IMR-90 (cell line): ENCODE measurements around the gene NUDT1. TPM values are rescaled to one million over a fixed set of nuclear protein-coding genes. Genes with fewer than 3 reads are reported as not detected.
A peak's percentile ranks its signal among the peaks of the same experiment; 100 is the strongest.

ENCODE experiments used
- ATAC-seq: fragments of 200-7000 bp; cut with Tn5 transposase; 2 replicates; pipeline ENCODE4 v1.9.1; 2020; ENCODE audit warnings: low read depth, mild to moderate bottlenecking, moderate library complexity
- BruUV-seq: library from RNA; stranded (reverse); fragments of 400-500 nt; replicated peaks from 2 replicates; lab custom pipeline; 2021; lab: Mats Ljungman, UMichigan
- CTCF ChIA-PET: fragments of 300-600 bp; formaldehyde crosslinking; extraction: SDS; loops from one replicate; lab custom pipeline; 2021; ENCODE audit warnings: antibody characterized with exemption; lab: Yijun Ruan, JAX
- POLR2A ChIA-PET: fragments of 300-600 bp; sonication (Branson Sonifier 250); formaldehyde crosslinking; loops from one replicate; lab custom pipeline; 2022; ENCODE audit warnings: antibody characterized with exemption; ENCODE audit not compliant: unreplicated experiment; lab: Charles Lee
- DNase-seq: peaks from one replicate; pipeline ENCODE4 v3.0.0; 2013
- H2AFZ ChIP-seq: replicated peaks from 2 replicates; pipeline ENCODE3; 2013; ENCODE audit warnings: low read length, mild to moderate bottlenecking; ENCODE audit not compliant: poor library complexity
- H2AK5ac ChIP-seq: 2 replicates; pipeline ENCODE4 v1.6.1; 2013; ENCODE audit warnings: low read depth, low read length, inconsistent platforms
- H2AK9ac ChIP-seq: replicated peaks from 2 replicates; pipeline ENCODE3; 2013; ENCODE audit warnings: mild to moderate bottlenecking, low read depth, low read length, moderate library complexity; ENCODE audit not compliant: poor library complexity
- H2BK120ac ChIP-seq: 2 replicates; pipeline ENCODE4 v1.6.1; 2013; ENCODE audit warnings: low read depth, low read length, inconsistent platforms
- H2BK15ac ChIP-seq: 3 replicates; pipeline ENCODE4 v1.6.1; 2013; ENCODE audit warnings: low read depth, low read length, inconsistent platforms
- H2BK20ac ChIP-seq: 2 replicates; pipeline ENCODE4 v1.6.1; 2013; ENCODE audit warnings: low read depth, mild to moderate bottlenecking, inconsistent platforms, low read length, moderate library complexity
- H2BK5ac ChIP-seq: 2 replicates; pipeline ENCODE4 v1.6.1; 2013; ENCODE audit warnings: mild to moderate bottlenecking, low read depth, low read length, inconsistent platforms; ENCODE audit not compliant: poor library complexity, severe bottlenecking
- H3K14ac ChIP-seq: replicated peaks from 2 replicates; pipeline ENCODE4 v1.6.1; 2013; ENCODE audit warnings: low read depth, low read length, inconsistent platforms
- H3K18ac ChIP-seq: 2 replicates; pipeline ENCODE4 v1.6.1; 2013; ENCODE audit warnings: low read depth, low read length, control low read depth
- H3K23ac ChIP-seq: 2 replicates; pipeline ENCODE4 v1.6.1; 2013; ENCODE audit warnings: low read depth, low read length, inconsistent platforms
- H3K27ac ChIP-seq: 2 replicates; pipeline ENCODE4 v1.5.1; 2013; ENCODE audit warnings: mild to moderate bottlenecking, control low read depth, low read length; ENCODE audit not compliant: insufficient read depth
- H3K27me3 ChIP-seq: 2 replicates; pipeline ENCODE4 v1.6.1; 2013; ENCODE audit warnings: low read length; ENCODE audit not compliant: control insufficient read depth, insufficient read depth
- H3K36me3 ChIP-seq: 2 replicates; pipeline ENCODE4 v1.6.1; 2013; ENCODE audit warnings: low read length, mixed read lengths; ENCODE audit not compliant: control insufficient read depth, insufficient read depth
- H3K4ac ChIP-seq: 2 replicates; pipeline ENCODE4 v1.6.1; 2013; ENCODE audit warnings: low read depth, low read length, inconsistent platforms
- H3K4me1 ChIP-seq: 2 replicates; pipeline ENCODE4 v1.6.1; 2013; ENCODE audit warnings: low read length, mixed read lengths; ENCODE audit not compliant: control insufficient read depth, insufficient read depth
- H3K4me2 ChIP-seq: 2 replicates; pipeline ENCODE4 v1.6.1; 2013; ENCODE audit warnings: low read depth, mild to moderate bottlenecking, control low read depth, low read length, moderate library complexity
- H3K4me3 ChIP-seq: 2 replicates; pipeline ENCODE4 v1.5.1; 2013; ENCODE audit warnings: low read depth, mild to moderate bottlenecking, control low read depth, low read length, moderate library complexity; ENCODE audit not compliant: insufficient read depth
- H3K56ac ChIP-seq: 2 replicates; pipeline ENCODE4 v1.6.1; 2013; ENCODE audit warnings: low read length, inconsistent platforms; ENCODE audit not compliant: insufficient read depth; ENCODE audit errors: extremely low read depth
- H3K79me1 ChIP-seq, 2 experiments: 2 replicates each; pipeline ENCODE4 v1.6.1; 2013; ENCODE audit warnings: low read length in 2 of 2, inconsistent platforms in 1 of 2, low read depth in 1 of 2
- H3K9ac ChIP-seq: 2 replicates; pipeline ENCODE4 v1.6.1; 2013; ENCODE audit warnings: low read depth, low read length, control low read depth
- H3K9me1 ChIP-seq: 2 replicates; pipeline ENCODE4 v1.6.1; 2013; ENCODE audit warnings: low read length, inconsistent platforms; ENCODE audit not compliant: insufficient read depth
- H3K9me3 ChIP-seq: 2 replicates; pipeline ENCODE4 v1.6.1; 2013; ENCODE audit warnings: low read length; ENCODE audit not compliant: control insufficient read depth, insufficient read depth
- H4K20me1 ChIP-seq: 2 replicates; pipeline ENCODE4 v1.6.1; 2013; ENCODE audit warnings: low read length, inconsistent platforms; ENCODE audit not compliant: insufficient read depth
- H4K5ac ChIP-seq: 2 replicates; pipeline ENCODE4 v1.6.1; 2013; ENCODE audit warnings: mild to moderate bottlenecking, low read depth, low read length, control low read depth
- H4K8ac ChIP-seq, 2 experiments: 2 replicates each; pipeline ENCODE4 v1.6.1; 2013; ENCODE audit warnings: low read depth in 2 of 2, low read length in 2 of 2, control low read depth in 1 of 2, inconsistent platforms in 1 of 2
- H4K91ac ChIP-seq: 2 replicates; pipeline ENCODE4 v1.6.1; 2013; ENCODE audit warnings: low read depth, low read length, inconsistent platforms; ENCODE audit not compliant: insufficient read depth
- NFE2L2 ChIP-seq: fragments of 150-350 bp; IDR thresholded peaks from 2 replicates; pipeline ENCODE4 v1.6.1; 2016; ENCODE audit warnings: low read depth, mild to moderate bottlenecking, low read length
- POLR2A ChIP-seq: IDR thresholded peaks from 2 replicates; pipeline ENCODE4 v1.6.1; 2012; ENCODE audit warnings: mild to moderate bottlenecking, low read depth, low read length
- RAD21 ChIP-seq: IDR thresholded peaks from 2 replicates; pipeline ENCODE4 v1.6.1; 2012; ENCODE audit warnings: low read length, improper control_type of control experiment
- RCOR1 ChIP-seq: IDR thresholded peaks from 2 replicates; pipeline ENCODE4 v1.6.1; 2012; ENCODE audit warnings: mild to moderate bottlenecking, low read length, improper control_type of control experiment; ENCODE audit not compliant: insufficient replicate concordance
- SMC3 ChIP-seq: fragments of 150-350 bp; IDR thresholded peaks from 2 replicates; pipeline ENCODE4 v1.6.1; 2016; ENCODE audit warnings: low read depth, mild to moderate bottlenecking, antibody characterized with exemption, low read length, moderate library complexity
- WGBS, 2 experiments: methylation state at CpG; one replicate each; pipeline versions ENCODE4 v1.1.5 to v1.1.7; 2013; ENCODE audit warnings: missing lambda C conversion rate in 2 of 2; ENCODE audit not compliant: insufficient read length in 1 of 2; ENCODE audit errors: extremely low coverage in 2 of 2; 5-methylcytosine and 5-hydroxymethylcytosine counted together
- dilution Hi-C: fragments of 300-500 bp; cut with HindIII; formaldehyde crosslinking; loops from one replicate; pipeline ENCODE4 v1.14.3; 2018; ENCODE audit warnings: low sequenced_read_pairs; ENCODE audit not compliant: unreplicated experiment
- in situ Hi-C: fragments of 300-500 bp; cut with MboI; formaldehyde crosslinking; loops from 3 replicates; pipeline ENCODE4 v1.14.3; 2019; ENCODE audit warnings: low sequenced_read_pairs, inconsistent platforms, mixed read lengths
- intact Hi-C: fragments of 100-400 bp; cut with micrococcal nuclease; formaldehyde crosslinking; loops from 2 replicates; pipeline ENCODE4 v1.10.0; 2022
- polyA plus RNA-seq, 3 experiments: library from polyadenylated mRNA; depleted of rRNA; stranded (reverse); fragments of >200 nt; gene quantifications; 2 replicates each; pipeline ENCODE4 v1.2.3, GENCODE V29; 2012; ENCODE audit warnings: low replicate concordance in 1 of 3
- total RNA-seq: library from RNA; depleted of rRNA; stranded (reverse); fragments of >200 nt; gene quantifications from 2 replicates; pipeline ENCODE4 v1.2.3, GENCODE V29; 2012
- TF ChIP-seq, protein P1 (sequence below): conservative IDR thresholded peaks from 2 replicates; pipeline ENCODE4 v1.5.1; 2012; ENCODE audit warnings: mild to moderate bottlenecking, low read depth, low read length, improper control_type of control experiment

Gene NUDT1
- total and polyA plus RNA-seq, 2 of the 4 experiments (the other 2 are of a cell fraction): 33.4 to 49.1 TPM

DNA sequence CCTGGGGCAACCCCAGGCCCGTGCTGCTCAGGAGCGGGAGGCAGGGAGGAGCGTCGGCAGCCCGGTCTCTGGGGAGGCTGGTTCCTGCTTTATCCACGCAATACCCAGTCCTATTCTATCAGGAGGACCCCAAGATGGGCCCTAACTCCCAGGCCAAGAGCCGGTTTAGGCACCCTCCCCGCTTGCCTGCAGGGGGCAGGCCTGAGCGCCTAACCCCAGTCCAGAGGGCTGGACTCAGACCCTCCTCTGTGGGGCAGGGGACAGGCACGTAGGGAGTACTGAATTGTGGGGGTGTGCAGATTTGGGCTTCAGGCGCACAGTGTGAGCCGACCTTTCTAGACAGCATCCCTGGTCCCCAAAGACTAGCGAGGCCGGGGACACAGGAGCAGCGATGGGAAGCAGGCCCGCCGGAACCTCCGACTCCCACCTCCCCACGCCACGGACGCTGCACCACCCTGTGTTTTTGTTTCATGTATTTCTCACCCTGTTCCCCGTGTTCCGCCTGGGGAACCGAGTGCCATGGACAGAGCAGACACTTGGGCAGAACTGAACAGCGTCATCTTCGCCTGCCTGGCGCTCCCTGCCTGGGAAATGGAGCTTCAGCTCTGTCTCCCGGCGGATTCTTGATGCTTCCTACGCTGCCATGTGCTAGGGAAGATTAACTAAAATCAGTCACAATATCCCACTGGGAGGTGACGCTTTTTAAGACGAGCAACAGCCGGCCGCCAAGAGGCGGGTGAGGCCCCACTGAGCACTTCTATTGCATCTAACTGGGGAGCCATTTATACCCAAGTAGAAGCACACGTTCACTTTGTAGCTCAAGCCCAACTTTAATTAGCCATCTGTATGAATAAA is 5.3 kb downstream of the NUDT1 start:
- H2AK5ac ChIP-seq: peak overlapping the region; percentile 93
- H3K27ac ChIP-seq: no peak overlapping the region
- H3K9ac ChIP-seq: no peak overlapping the region
- ChIA-PET POLR2A (no interaction called here), CTCF (interaction anchor here (1.8 kb wide), 1 partner anchor 100 kb away, joined by 9 read pairs; no protein-coding TSS in a partner anchor)
- peaks cover 19% of the 10 kb centered on the region for H3K4me1 ChIP-seq
- no peak overlapping the region for H2BK20ac ChIP-seq
- peak overlapping the region; percentile 8; the same call in 1 of the 2 replicates for H3K4ac ChIP-seq
- H3K9me1 ChIP-seq: peaks cover 28% of the 10 kb centered on the region
- in situ Hi-C loops: no loop called here
- no peak overlapping the region for H3K23ac ChIP-seq
- intact Hi-C loops: loop anchor here (1.0 to 5.0 kb wide), 3 partner anchors 65 to 220 kb away; partner anchors contain the start of gene SNX8
- no peak overlapping the region for H3K4me2 ChIP-seq
- H3K56ac ChIP-seq: no peak overlapping the region
- no peaks in the 10 kb centered on the region for H4K20me1 ChIP-seq
- H2BK15ac ChIP-seq: no peak overlapping the region; the same call in 2 of the 3 replicates
- no peak overlapping the region for H2BK5ac ChIP-seq
- H3K27me3 ChIP-seq: no peaks in the 10 kb centered on the region
- WGBS, 2 experiments: 78% methylated on average over 14 of the region's 36 CpGs; no CpG with 5 or more reads in 1 of the 2 experiments
- H3K4me3 ChIP-seq: no peak overlapping the region
- dilution Hi-C loops: no loop called here
- H3K36me3 ChIP-seq: no peaks in the 10 kb centered on the region
- ATAC-seq (peak; percentile 19; the same call in 1 of the 2 replicates), DNase-seq (no peak)
- peak overlapping the region; percentile 91 for H2AK9ac ChIP-seq
- H4K8ac ChIP-seq: peak overlapping the region in 1 of 2 experiments; percentile 95; a peak in 1 of 4 replicates
- H3K9me3 ChIP-seq: no peaks in the 10 kb centered on the region
- H3K14ac ChIP-seq: no peak overlapping the region
- no TSS peak for BruUV-seq
- peak overlapping the region; percentile 72 for H2AFZ ChIP-seq
- H2BK120ac ChIP-seq: peak overlapping the region; percentile 87
- H3K18ac ChIP-seq: no peak overlapping the region
- TF ChIP-seq SMC3: peak; percentile 55
- peak; percentile 45 for TF ChIP-seq RAD21
- no peak for TF ChIP-seq NFE2L2
- no peak for TF ChIP-seq POLR2A
- no peak for TF ChIP-seq RCOR1
- TF ChIP-seq, protein P1, sequence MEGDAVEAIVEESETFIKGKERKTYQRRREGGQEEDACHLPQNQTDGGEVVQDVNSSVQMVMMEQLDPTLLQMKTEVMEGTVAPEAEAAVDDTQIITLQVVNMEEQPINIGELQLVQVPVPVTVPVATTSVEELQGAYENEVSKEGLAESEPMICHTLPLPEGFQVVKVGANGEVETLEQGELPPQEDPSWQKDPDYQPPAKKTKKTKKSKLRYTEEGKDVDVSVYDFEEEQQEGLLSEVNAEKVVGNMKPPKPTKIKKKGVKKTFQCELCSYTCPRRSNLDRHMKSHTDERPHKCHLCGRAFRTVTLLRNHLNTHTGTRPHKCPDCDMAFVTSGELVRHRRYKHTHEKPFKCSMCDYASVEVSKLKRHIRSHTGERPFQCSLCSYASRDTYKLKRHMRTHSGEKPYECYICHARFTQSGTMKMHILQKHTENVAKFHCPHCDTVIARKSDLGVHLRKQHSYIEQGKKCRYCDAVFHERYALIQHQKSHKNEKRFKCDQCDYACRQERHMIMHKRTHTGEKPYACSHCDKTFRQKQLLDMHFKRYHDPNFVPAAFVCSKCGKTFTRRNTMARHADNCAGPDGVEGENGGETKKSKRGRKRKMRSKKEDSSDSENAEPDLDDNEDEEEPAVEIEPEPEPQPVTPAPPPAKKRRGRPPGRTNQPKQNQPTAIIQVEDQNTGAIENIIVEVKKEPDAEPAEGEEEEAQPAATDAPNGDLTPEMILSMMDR: peak; percentile 59
- no peak overlapping the region for H4K5ac ChIP-seq
- peaks cover 6 to 59% of the 10 kb centered on the region in 2 experiments; a peak in 3 of 4 replicates for H3K79me1 ChIP-seq
- peak overlapping the region; percentile 23; the same call in 1 of the 2 replicates for H4K91ac ChIP-seq
